ENCODE results near the gene MACROH2A1.

- TF ChIP-seq EZH2 (IDR thresholded peaks at IDR 0.05; ENCODE audit: low read length, missing control alignments) (no peak), CTCF (conservative IDR thresholded peaks at IDR 0.05 in 1 of 2, IDR thresholded peaks at IDR 0.05 in 1 of 2; ENCODE audit: low read depth in 1 of 2, low read length in 2 of 2) (no peak)
Observed at GRCh38 chr5:135296900-135297816, 101.9 kb downstream of the MACROH2A1 start.
